ENCODE measurements around the gene HDAC1. TPM values are rescaled to one million over a fixed set of nuclear protein-coding genes. Genes with fewer than 3 reads are reported as not detected.

Gene HDAC1
- total and polyA plus RNA-seq, 2 donors (not counting 1 experiment from before 2014, with no cell fraction given): 100 to 159 TPM

DNA sequence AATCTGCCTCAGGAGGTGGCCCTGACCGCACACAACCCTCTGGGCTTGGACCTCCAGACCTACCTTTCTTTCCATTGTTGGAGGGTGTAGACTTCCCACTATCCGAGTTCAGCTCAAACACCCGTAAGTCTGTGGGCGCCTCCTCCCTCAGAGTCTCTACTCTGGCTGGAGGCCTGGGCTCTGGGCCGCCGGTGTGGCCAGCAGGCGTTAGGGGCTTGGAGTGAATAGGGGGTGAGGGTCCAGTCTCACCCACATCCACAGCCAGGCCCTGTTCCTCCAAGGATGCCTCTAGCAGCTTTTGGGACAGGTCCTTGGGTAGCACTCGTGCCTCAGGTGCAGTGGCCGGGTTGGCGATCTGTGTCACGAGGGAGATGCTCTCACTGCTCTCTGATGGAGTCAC is 84.3 kb downstream of the HDAC1 start:
- no peak for TF ChIP-seq EZH2 (IDR thresholded peaks at IDR 0.05; ENCODE audit: low read length, missing control alignments)
- TF ChIP-seq, protein P1, sequence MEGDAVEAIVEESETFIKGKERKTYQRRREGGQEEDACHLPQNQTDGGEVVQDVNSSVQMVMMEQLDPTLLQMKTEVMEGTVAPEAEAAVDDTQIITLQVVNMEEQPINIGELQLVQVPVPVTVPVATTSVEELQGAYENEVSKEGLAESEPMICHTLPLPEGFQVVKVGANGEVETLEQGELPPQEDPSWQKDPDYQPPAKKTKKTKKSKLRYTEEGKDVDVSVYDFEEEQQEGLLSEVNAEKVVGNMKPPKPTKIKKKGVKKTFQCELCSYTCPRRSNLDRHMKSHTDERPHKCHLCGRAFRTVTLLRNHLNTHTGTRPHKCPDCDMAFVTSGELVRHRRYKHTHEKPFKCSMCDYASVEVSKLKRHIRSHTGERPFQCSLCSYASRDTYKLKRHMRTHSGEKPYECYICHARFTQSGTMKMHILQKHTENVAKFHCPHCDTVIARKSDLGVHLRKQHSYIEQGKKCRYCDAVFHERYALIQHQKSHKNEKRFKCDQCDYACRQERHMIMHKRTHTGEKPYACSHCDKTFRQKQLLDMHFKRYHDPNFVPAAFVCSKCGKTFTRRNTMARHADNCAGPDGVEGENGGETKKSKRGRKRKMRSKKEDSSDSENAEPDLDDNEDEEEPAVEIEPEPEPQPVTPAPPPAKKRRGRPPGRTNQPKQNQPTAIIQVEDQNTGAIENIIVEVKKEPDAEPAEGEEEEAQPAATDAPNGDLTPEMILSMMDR (conservative IDR thresholded peaks at IDR 0.05 in 1 of 2, IDR thresholded peaks at IDR 0.05 in 1 of 2; ENCODE audit: low read depth in 1 of 2, low read length in 2 of 2): no peak
- H3K36me3 ChIP-seq (ENCODE audit: control insufficient read depth, insufficient read depth, low read length): peaks cover 15% of the 10 kb centered on the region
- no peak overlapping the region for H3K4me3 ChIP-seq (replicated peaks in 1 of 4; ENCODE audit: control extremely low read depth in 1 of 4, insufficient read depth in 1 of 4, low read depth in 3 of 4, low read length in 4 of 4)

DNA sequence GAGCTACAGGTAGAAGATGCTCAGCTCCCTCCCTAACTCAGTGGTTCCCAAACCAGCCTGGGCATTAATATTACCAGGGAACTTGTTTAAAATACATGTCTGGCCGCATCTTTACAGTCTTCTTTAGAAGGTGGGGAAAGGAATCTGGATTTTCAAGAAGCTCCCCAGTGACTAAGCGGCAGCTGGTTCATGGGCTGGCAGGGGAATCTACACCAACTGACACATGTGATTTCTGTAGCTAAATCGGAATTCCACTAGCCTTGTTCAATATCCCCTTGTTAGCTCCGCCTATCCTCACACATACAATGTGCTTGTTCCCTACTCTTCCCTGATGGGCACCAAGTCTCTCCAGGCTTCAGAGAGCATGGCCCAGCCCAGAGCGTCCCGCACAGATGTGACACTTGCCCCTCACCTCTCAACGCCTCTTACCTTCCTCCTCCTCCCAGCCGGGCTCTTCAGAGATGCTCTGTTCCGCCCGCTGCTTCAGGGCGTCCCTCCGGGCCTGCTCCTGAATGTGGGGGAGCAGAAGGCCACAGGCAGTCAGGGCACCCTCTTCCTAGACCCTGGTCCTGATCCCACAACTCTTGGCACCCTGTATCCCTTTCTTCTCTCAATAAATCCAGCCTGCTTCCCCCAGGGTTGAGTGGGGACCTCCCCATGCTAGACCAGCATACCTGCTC is 85.8 kb downstream of the HDAC1 start:
- no peak overlapping the region for H3K27ac ChIP-seq (ENCODE audit: insufficient read depth, low read length)
- peaks cover 17% of the 10 kb centered on the region for H3K36me3 ChIP-seq (ENCODE audit: control insufficient read depth, insufficient read depth, low read length)
- no peak for DNase-seq (ENCODE audit: low read depth in 2 of 2)

More for the DNA sequence above, 84.3 kb downstream of the HDAC1 start:
- Histone ChIP-seq H4K20me1 (ENCODE audit: control insufficient read depth, extremely low read depth, insufficient read depth, low read length) (no peaks in the 10 kb centered on the region), H3K9me3 (ENCODE audit: control insufficient read depth, insufficient read depth, low read depth, low read length) (no peaks in the 10 kb centered on the region), H3K4me2 (ENCODE audit: extremely low read depth, insufficient read depth, low read length) (no peak overlapping the region), H3K4me1 (ENCODE audit: control insufficient read depth, extremely low read depth, insufficient read depth, low read length) (no peaks in the 10 kb centered on the region), H3K27ac (ENCODE audit: insufficient read depth, low read length) (no peak overlapping the region), H2AFZ (ENCODE audit: low read length) (no peak overlapping the region), H3K9ac (ENCODE audit: insufficient read depth, low read length) (no peak overlapping the region), H3K27me3 (ENCODE audit: control insufficient read depth, insufficient read depth, low read length) (no peaks in the 10 kb centered on the region), H3K79me2 (ENCODE audit: control insufficient read depth, insufficient read depth, low read length) (no peaks in the 10 kb centered on the region)
- no peak for DNase-seq (ENCODE audit: low read depth in 2 of 2)

DNA sequence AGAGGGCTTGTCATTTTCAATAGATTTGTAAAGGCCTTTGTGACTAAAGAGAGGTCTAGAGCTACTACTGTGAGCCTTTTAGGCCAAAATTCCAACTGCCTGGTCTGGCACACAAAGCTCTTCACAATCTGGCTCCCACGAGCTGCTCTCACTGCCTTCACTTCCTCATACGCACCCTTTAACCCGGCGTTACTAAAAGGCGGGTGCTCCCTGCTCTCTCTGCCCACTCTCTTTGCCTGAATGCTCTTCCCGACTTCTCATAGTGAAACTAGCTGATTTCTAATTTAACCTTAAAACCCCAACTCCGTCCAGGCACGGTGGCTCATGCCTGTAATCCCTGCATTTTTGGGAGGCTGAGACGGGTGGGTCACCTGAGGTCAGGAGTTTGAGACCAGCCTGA is 88.2 kb downstream of the HDAC1 start:
- H3K9me3 ChIP-seq (ENCODE audit: control insufficient read depth, insufficient read depth, low read depth, low read length): no peaks in the 10 kb centered on the region
- no peak overlapping the region for H2AFZ ChIP-seq (ENCODE audit: low read length)
- H4K20me1 ChIP-seq (ENCODE audit: control insufficient read depth, extremely low read depth, insufficient read depth, low read length): no peaks in the 10 kb centered on the region
- no peak for DNase-seq (ENCODE audit: low read depth in 2 of 2)
- H3K4me3 ChIP-seq (replicated peaks in 1 of 4; ENCODE audit: control extremely low read depth in 1 of 4, insufficient read depth in 1 of 4, low read depth in 3 of 4, low read length in 4 of 4): no peak overlapping the region
- no peaks in the 10 kb centered on the region for H3K4me1 ChIP-seq (ENCODE audit: control insufficient read depth, extremely low read depth, insufficient read depth, low read length)
- no peaks in the 10 kb centered on the region for H3K79me2 ChIP-seq (ENCODE audit: control insufficient read depth, insufficient read depth, low read length)
- no peak overlapping the region for H3K27ac ChIP-seq (ENCODE audit: insufficient read depth, low read length)
- TF ChIP-seq EZH2 (IDR thresholded peaks at IDR 0.05; ENCODE audit: low read length, missing control alignments): no peak
- TF ChIP-seq, protein P1 (conservative IDR thresholded peaks at IDR 0.05 in 1 of 2, IDR thresholded peaks at IDR 0.05 in 1 of 2; ENCODE audit: low read depth in 1 of 2, low read length in 2 of 2): no peak
- no peak overlapping the region for H3K9ac ChIP-seq (ENCODE audit: insufficient read depth, low read length)
- H3K4me2 ChIP-seq (ENCODE audit: extremely low read depth, insufficient read depth, low read length): no peak overlapping the region
- H3K27me3 ChIP-seq (ENCODE audit: control insufficient read depth, insufficient read depth, low read length): no peaks in the 10 kb centered on the region
- H3K36me3 ChIP-seq (ENCODE audit: control insufficient read depth, insufficient read depth, low read length): peaks cover 19% of the 10 kb centered on the region

More for the DNA sequence above, 85.8 kb downstream of the HDAC1 start:
- Histone ChIP-seq H3K79me2 (ENCODE audit: control insufficient read depth, insufficient read depth, low read length) (no peaks in the 10 kb centered on the region), H2AFZ (ENCODE audit: low read length) (no peak overlapping the region), H3K27me3 (ENCODE audit: control insufficient read depth, insufficient read depth, low read length) (no peaks in the 10 kb centered on the region), H3K4me2 (ENCODE audit: extremely low read depth, insufficient read depth, low read length) (no peak overlapping the region), H3K9me3 (ENCODE audit: control insufficient read depth, insufficient read depth, low read depth, low read length) (no peaks in the 10 kb centered on the region), H3K9ac (ENCODE audit: insufficient read depth, low read length) (no peak overlapping the region), H4K20me1 (ENCODE audit: control insufficient read depth, extremely low read depth, insufficient read depth, low read length) (no peaks in the 10 kb centered on the region), H3K4me1 (ENCODE audit: control insufficient read depth, extremely low read depth, insufficient read depth, low read length) (no peaks in the 10 kb centered on the region), H3K4me3 (replicated peaks in 1 of 4; ENCODE audit: control extremely low read depth in 1 of 4, insufficient read depth in 1 of 4, low read depth in 3 of 4, low read length in 4 of 4) (no peak overlapping the region)
- no peak for TF ChIP-seq EZH2 (IDR thresholded peaks at IDR 0.05; ENCODE audit: low read length, missing control alignments)
- TF ChIP-seq, protein P1 (conservative IDR thresholded peaks at IDR 0.05 in 1 of 2, IDR thresholded peaks at IDR 0.05 in 1 of 2; ENCODE audit: low read depth in 1 of 2, low read length in 2 of 2): no peak

Other genes starting within 250 kb of the HDAC1 start
- gene TMEM39B, start 219.1 kb upstream of the HDAC1 start, total RNA-seq: 4.4 and 7.9 TPM in 2 replicates
- 11.1 and 15.0 TPM in 2 replicates for gene TMEM39B, start 219.1 kb upstream of the HDAC1 start, polyA plus RNA-seq
- 27.0 and 40.1 TPM in 2 replicates for gene KPNA6, start 184.0 kb upstream of the HDAC1 start, total RNA-seq
- gene KPNA6, start 184.0 kb upstream of the HDAC1 start, polyA plus RNA-seq: 44.4 and 48.5 TPM in 2 replicates
- gene TXLNA, start 112.4 kb upstream of the HDAC1 start, total RNA-seq: 94.0 and 118 TPM in 2 replicates
- 56.5 and 64.0 TPM in 2 replicates for gene TXLNA, start 112.4 kb upstream of the HDAC1 start, polyA plus RNA-seq
- 7.4 and 12.4 TPM in 2 replicates for gene CCDC28B, start 91.5 kb upstream of the HDAC1 start, total RNA-seq
- gene CCDC28B, start 91.5 kb upstream of the HDAC1 start, polyA plus RNA-seq: 9.4 and 10.1 TPM in 2 replicates
- gene IQCC, start 86.4 kb upstream of the HDAC1 start, total RNA-seq: 1.3 and 2.3 TPM in 2 replicates
- gene IQCC, start 86.4 kb upstream of the HDAC1 start, polyA plus RNA-seq: 2.0 and 2.6 TPM in 2 replicates
- gene DCDC2B, start 83.0 kb upstream of the HDAC1 start, total RNA-seq: not detected in 2 replicates
- not detected in 2 replicates for gene DCDC2B, start 83.0 kb upstream of the HDAC1 start, polyA plus RNA-seq
- gene TMEM234, start 69.7 kb upstream of the HDAC1 start, total RNA-seq: 12.1 and 17.5 TPM in 2 replicates
- 15.8 TPM in 2 replicates for gene TMEM234, start 69.7 kb upstream of the HDAC1 start, polyA plus RNA-seq
- gene EIF3I, start 69.7 kb upstream of the HDAC1 start, total RNA-seq: 246 and 277 TPM in 2 replicates
- gene EIF3I, start 69.7 kb upstream of the HDAC1 start, polyA plus RNA-seq: 492 and 721 TPM in 2 replicates
- gene FAM167B, start 44.9 kb upstream of the HDAC1 start, total RNA-seq: 2.1 and 3.1 TPM in 2 replicates
- 1.0 and 1.3 TPM in 2 replicates for gene FAM167B, start 44.9 kb upstream of the HDAC1 start, polyA plus RNA-seq
- not detected in 2 replicates for gene LCK, start 40.8 kb upstream of the HDAC1 start, total RNA-seq
- gene LCK, start 40.8 kb upstream of the HDAC1 start, polyA plus RNA-seq: not detected in 2 replicates
- gene MARCKSL1, start 44.1 kb downstream of the HDAC1 start, total RNA-seq: 11.7 and 33.1 TPM in 2 replicates
- 79.1 and 107 TPM in 2 replicates for gene MARCKSL1, start 44.1 kb downstream of the HDAC1 start, polyA plus RNA-seq
- 0.77 and 0.99 TPM in 2 replicates for gene FAM229A, start 70.4 kb downstream of the HDAC1 start, total RNA-seq
- gene FAM229A, start 70.4 kb downstream of the HDAC1 start, polyA plus RNA-seq: 0.53 and 0.77 TPM in 2 replicates
- 0.50 and 0.51 TPM in 2 replicates for gene TSSK3, start 70.5 kb downstream of the HDAC1 start, total RNA-seq
- gene TSSK3, start 70.5 kb downstream of the HDAC1 start, polyA plus RNA-seq: 0.35 and 0.58 TPM in 2 replicates
- 48.5 and 55.5 TPM in 2 replicates for gene BSDC1, start 102.4 kb downstream of the HDAC1 start, total RNA-seq
- 42.4 and 42.8 TPM in 2 replicates for gene BSDC1, start 102.4 kb downstream of the HDAC1 start, polyA plus RNA-seq
- gene ZBTB8B, start 173.0 kb downstream of the HDAC1 start, total RNA-seq: not detected in 2 replicates
- gene ZBTB8B, start 173.0 kb downstream of the HDAC1 start, polyA plus RNA-seq: not detected in 2 replicates
- 5.6 and 5.9 TPM in 2 replicates for gene ZBTB8A, start 247.3 kb downstream of the HDAC1 start, total RNA-seq
- gene ZBTB8A, start 247.3 kb downstream of the HDAC1 start, polyA plus RNA-seq: 6.0 and 6.9 TPM in 2 replicates

Measured in fibroblast of lung (primary cell).